DOHH2 (cell line): ENCODE results near the gene UBE2E1.

Experiments
- CTCF ChIP-seq: fragments of 200-600 bp; sonication (generic); IDR thresholded peaks from one replicate; pipeline ENCODE4 v1.5.1; 2014; ENCODE audit warnings: antibody characterized with exemption, mild to moderate bottlenecking, low read depth, low read length; ENCODE audit not compliant: poor library complexity, severe bottlenecking
- EZH2phosphoT487 ChIP-seq: fragments of 200-600 bp; sonication (generic); IDR thresholded peaks from 2 replicates; pipeline ENCODE4 v1.6.1; 2017; ENCODE audit warnings: borderline replicate concordance, mild to moderate bottlenecking, antibody characterized with exemption, low read length, moderate library complexity, mixed read lengths

GRCh38 chr3:23864931-23865330 lies 59.2 kb downstream of the UBE2E1 start:
- no peak for TF ChIP-seq CTCF
- TF ChIP-seq EZH2phosphoT487: no peak
